PC-9 (cell line): ENCODE results near the gene CMTM8. TPM values are rescaled to one million over a fixed set of nuclear protein-coding genes. Genes with fewer than 3 reads are reported as not detected.
A peak's percentile ranks its signal among the peaks of the same experiment; 100 is the strongest.

ENCODE experiments used
- BruUV-seq: library from RNA; stranded (reverse); fragments of 400-500 nt; replicated peaks from 2 replicates; lab custom pipeline; 2021; lab: Mats Ljungman, UMichigan
- CTCF ChIA-PET: fragments of 300-600 bp; sonication (Branson Sonifier 250); formaldehyde crosslinking; loops from one replicate; lab custom pipeline; 2022; ENCODE audit warnings: antibody characterized with exemption; lab: Charles Lee
- POLR2A ChIA-PET: fragments of 300-600 bp; sonication (Branson Sonifier 250); formaldehyde crosslinking; loops from one replicate; lab custom pipeline; 2022; ENCODE audit warnings: antibody characterized with exemption; ENCODE audit not compliant: unreplicated experiment; lab: Charles Lee
- DNase-seq, 2 experiments: peaks; one replicate each; pipeline versions ENCODE4 v3.0.0 to v3.0.0-alpha.2; 2015 to 2022; ENCODE audit warnings: mixed read lengths in 1 of 2
- H2AFZ ChIP-seq: fragments of 200-600 bp; sonication (generic); 2 replicates; pipeline ENCODE4 v1.8.1; 2017; ENCODE audit warnings: antibody characterized with exemption
- H3F3A ChIP-seq: fragments of 200-600 bp; sonication (generic); 2 replicates; pipeline ENCODE4 v1.8.1; 2017; ENCODE audit warnings: antibody characterized with exemption, mild to moderate bottlenecking, low read depth; ENCODE audit not compliant: insufficient read depth
- H3K27ac ChIP-seq: fragments of 200-600 bp; sonication (generic); 2 replicates; pipeline ENCODE4 v1.6.1; 2016; ENCODE audit warnings: mixed run types
- H3K27me3 ChIP-seq: fragments of 200-600 bp; sonication (generic); 2 replicates; pipeline ENCODE4 v1.6.1; 2016; ENCODE audit warnings: low read depth, mixed run types; ENCODE audit not compliant: insufficient read depth
- H3K36me3 ChIP-seq: fragments of 200-600 bp; sonication (generic); 2 replicates; pipeline ENCODE4 v1.6.1; 2016; ENCODE audit warnings: low read depth, mixed run types
- H3K4me1 ChIP-seq: fragments of 200-600 bp; sonication (generic); replicated peaks from 2 replicates; pipeline ENCODE4 v1.6.1; 2016; ENCODE audit warnings: mixed run types; ENCODE audit not compliant: insufficient read depth
- H3K4me2 ChIP-seq: fragments of 200-600 bp; sonication (generic); 2 replicates; pipeline ENCODE4 v1.6.1; 2017; ENCODE audit warnings: mixed run types
- H3K4me3 ChIP-seq: fragments of 200-600 bp; sonication (generic); 2 replicates; pipeline ENCODE4 v1.6.1; 2016; ENCODE audit warnings: mixed run types
- H3K79me2 ChIP-seq: fragments of 200-600 bp; sonication (generic); 2 replicates; pipeline ENCODE4 v1.6.1; 2017; ENCODE audit warnings: low read depth, mixed run types
- H3K9me2 ChIP-seq: fragments of 200-600 bp; sonication (generic); 2 replicates; pipeline ENCODE4 v1.8.1; 2017; ENCODE audit warnings: mild to moderate bottlenecking; ENCODE audit not compliant: insufficient read depth
- H3K9me3 ChIP-seq: fragments of 200-600 bp; sonication (generic); 2 replicates; pipeline ENCODE4 v1.8.1; 2016; ENCODE audit warnings: low read depth; ENCODE audit not compliant: insufficient read depth
- H4K20me1 ChIP-seq: fragments of 200-600 bp; sonication (generic); 2 replicates; pipeline ENCODE4 v1.8.1; 2017; ENCODE audit not compliant: insufficient read depth
- EZH2 ChIP-seq: fragments of 200-600 bp; sonication (generic); IDR thresholded peaks from 2 replicates; pipeline ENCODE4 v1.8.0; 2017; ENCODE audit warnings: antibody characterized with exemption, low read depth
- intact Hi-C: fragments of 100-400 bp; cut with micrococcal nuclease; formaldehyde crosslinking; loops from one replicate; pipeline ENCODE4 v1.10.0; 2022; ENCODE audit not compliant: unreplicated experiment
- total RNA-seq: library from RNA; stranded (reverse); gene quantifications from 2 replicates; pipeline ENCODE4 v1.2.3, GENCODE V29; 2021
- TF ChIP-seq, protein P1 (sequence below): fragments of 200-600 bp; sonication (generic); conservative IDR thresholded peaks from 2 replicates; pipeline ENCODE4 v1.6.1; 2017; ENCODE audit warnings: mixed run types, antibody characterized with exemption, mild to moderate bottlenecking, moderate library complexity

CMTM8 gene
- total RNA-seq, 1 experiment from 2014 or later, result 17.8 TPM

DNA sequence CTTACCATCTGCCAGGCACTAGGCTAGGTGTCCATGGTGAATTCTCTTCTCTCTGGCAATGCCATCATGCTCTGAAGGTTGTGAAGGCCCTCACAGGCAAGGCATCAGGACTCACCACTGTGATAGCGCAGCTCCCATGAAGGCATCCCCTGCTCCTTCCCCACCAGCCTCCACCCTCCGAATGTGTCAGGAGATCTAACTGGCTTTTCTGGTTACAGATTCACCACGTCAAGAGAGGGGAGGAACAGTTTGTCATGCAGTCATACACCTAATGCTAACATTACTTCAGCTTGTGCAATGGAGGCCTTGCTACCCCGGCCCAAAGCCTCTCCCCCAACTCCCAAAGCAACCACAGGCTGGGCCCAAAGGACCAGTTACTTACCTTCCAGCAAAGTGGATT lies 8.9 kb upstream of the CMTM8 start:
- H3K4me3 ChIP-seq, result no peak overlapping the region

DNA sequence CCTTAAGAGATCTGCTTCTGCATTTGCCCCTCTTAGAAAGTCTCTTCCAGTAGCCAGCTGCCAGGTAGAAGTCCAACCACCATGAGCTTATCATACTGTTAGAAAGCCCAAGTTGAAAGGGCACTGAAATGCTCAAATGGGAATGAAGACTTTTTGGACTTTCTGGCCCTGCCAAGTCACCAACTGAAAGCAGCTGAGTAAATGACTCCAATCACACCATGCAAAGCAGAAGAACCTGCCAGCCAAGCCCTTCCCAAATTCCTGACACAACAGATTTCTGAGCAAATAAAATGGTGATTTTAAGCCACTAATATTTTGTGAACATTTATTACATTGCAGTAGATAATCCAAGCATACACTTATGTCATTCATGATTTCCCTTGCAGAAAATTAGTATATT lies 2.1 kb upstream of the CMTM8 start:
- Histone ChIP-seq H3K4me1 (peaks cover 17% of the 10 kb centered on the region; the same call in 1 of the 2 replicates), H3K79me2 (peaks cover 21% of the 10 kb centered on the region; the same call in 1 of the 2 replicates), H3K9me2 (no peaks in the 10 kb centered on the region), H3K4me3 (no peak overlapping the region), H3K27me3 (no peaks in the 10 kb centered on the region), H3K9me3 (no peaks in the 10 kb centered on the region), H3F3A (no peaks in the 10 kb centered on the region; the same call in 1 of the 2 replicates), H2AFZ (no peak overlapping the region), H3K27ac (no peak overlapping the region), H3K36me3 (no peaks in the 10 kb centered on the region), H3K4me2 (no peak overlapping the region), H4K20me1 (no peaks in the 10 kb centered on the region)
- TF ChIP-seq, protein P1, sequence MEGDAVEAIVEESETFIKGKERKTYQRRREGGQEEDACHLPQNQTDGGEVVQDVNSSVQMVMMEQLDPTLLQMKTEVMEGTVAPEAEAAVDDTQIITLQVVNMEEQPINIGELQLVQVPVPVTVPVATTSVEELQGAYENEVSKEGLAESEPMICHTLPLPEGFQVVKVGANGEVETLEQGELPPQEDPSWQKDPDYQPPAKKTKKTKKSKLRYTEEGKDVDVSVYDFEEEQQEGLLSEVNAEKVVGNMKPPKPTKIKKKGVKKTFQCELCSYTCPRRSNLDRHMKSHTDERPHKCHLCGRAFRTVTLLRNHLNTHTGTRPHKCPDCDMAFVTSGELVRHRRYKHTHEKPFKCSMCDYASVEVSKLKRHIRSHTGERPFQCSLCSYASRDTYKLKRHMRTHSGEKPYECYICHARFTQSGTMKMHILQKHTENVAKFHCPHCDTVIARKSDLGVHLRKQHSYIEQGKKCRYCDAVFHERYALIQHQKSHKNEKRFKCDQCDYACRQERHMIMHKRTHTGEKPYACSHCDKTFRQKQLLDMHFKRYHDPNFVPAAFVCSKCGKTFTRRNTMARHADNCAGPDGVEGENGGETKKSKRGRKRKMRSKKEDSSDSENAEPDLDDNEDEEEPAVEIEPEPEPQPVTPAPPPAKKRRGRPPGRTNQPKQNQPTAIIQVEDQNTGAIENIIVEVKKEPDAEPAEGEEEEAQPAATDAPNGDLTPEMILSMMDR, result no peak
- TF ChIP-seq EZH2, result no peak
- no TSS peak for BruUV-seq
- DNase-seq, result no peak
- intact Hi-C loops, result loop anchor here (5.0 kb wide), 2 partner anchors 61 to 186 kb away; no protein-coding TSS in a partner anchor
- ChIA-PET CTCF (interaction anchor here (0.6 kb wide), 1 partner anchor 182 kb away, joined by 10 read pairs; no protein-coding TSS in a partner anchor), POLR2A (no interaction called here)

More for the DNA sequence above, 8.9 kb upstream of the CMTM8 start:
- ChIA-PET POLR2A (no interaction called here), CTCF (no interaction called here)
- Histone ChIP-seq H4K20me1 (no peaks in the 10 kb centered on the region), H2AFZ (no peak overlapping the region), H3K36me3 (no peaks in the 10 kb centered on the region), H3F3A (peaks cover 12% of the 10 kb centered on the region; the same call in 1 of the 2 replicates), H3K9me2 (no peaks in the 10 kb centered on the region), H3K4me2 (no peak overlapping the region), H3K9me3 (no peaks in the 10 kb centered on the region), H3K4me1 (peaks cover 12% of the 10 kb centered on the region), H3K79me2 (no peaks in the 10 kb centered on the region), H3K27me3 (no peaks in the 10 kb centered on the region), H3K27ac (no peak overlapping the region)
- intact Hi-C loops, result no loop called here
- TF ChIP-seq, protein P1, result no peak
- TF ChIP-seq EZH2, result no peak
- no peak for DNase-seq
- no TSS peak for BruUV-seq

- BruUV-seq, result TSS peak; percentile 67
- no peak overlapping the region for H3K27ac ChIP-seq
- DNase-seq, result peak in 1 of 2 experiments; percentile 45
- H3K79me2 ChIP-seq, result peaks cover 31% of the 10 kb centered on the region
- ChIA-PET POLR2A (no interaction called here), CTCF (interaction anchor here (0.6 kb wide), 1 partner anchor 43 kb away, joined by 12 read pairs; no protein-coding TSS in a partner anchor)
- H3K9me3 ChIP-seq, result no peaks in the 10 kb centered on the region
- H3K4me2 ChIP-seq, result peak overlapping the region; percentile 83
- 0 out of 2 replicates have a peak, but pooled peaks cover 3% of the 10 kb centered on the region for H3K36me3 ChIP-seq
- peaks cover 17% of the 10 kb centered on the region; the same call in 1 of the 2 replicates for H3K4me1 ChIP-seq
- H4K20me1 ChIP-seq, result no peaks in the 10 kb centered on the region
- no peaks in the 10 kb centered on the region for H3K27me3 ChIP-seq
- intact Hi-C loops, result loop anchor here (1.0 to 5.0 kb wide), 4 partner anchors 10 to 184 kb away; no protein-coding TSS in a partner anchor
- no peaks in the 10 kb centered on the region for H3K9me2 ChIP-seq
- no peak for TF ChIP-seq EZH2
- TF ChIP-seq, protein P1, result no peak
- peak overlapping the region; percentile 60; the same call in 1 of the 2 replicates for H3K4me3 ChIP-seq
- H3F3A ChIP-seq, result no peaks in the 10 kb centered on the region; the same call in 1 of the 2 replicates
- H2AFZ ChIP-seq, result peak overlapping the region; percentile 82
Measured at GRCh38 chr3:32237670-32238452, 619 bp upstream of the CMTM8 start.
